ENCODE measurements around the gene KNG1. TPM values are rescaled to one million over a fixed set of nuclear protein-coding genes. Genes with fewer than 3 reads are reported as not detected.

KNG1 gene
- total and polyA plus RNA-seq, 2 donors (not counting 3 experiments of a cell fraction or from before 2014, with no cell fraction given): not detected

GRCh38 chr3:186693843-186694242 lies 23.3 kb upstream of the KNG1 start:
- dilution Hi-C loops (cut with MboI; ENCODE audit: extremely low pct_ligation_motif_present, low sequenced_read_pairs): no loop called here
- Histone ChIP-seq H3K9ac (replicated peaks; ENCODE audit: extremely low read depth, insufficient read depth, low read length) (no peak overlapping the region), H3K79me2 (ENCODE audit: control insufficient read depth, insufficient read depth, low read length) (no peaks in the 10 kb centered on the region), H3K4me3 (replicated peaks in 1 of 3; ENCODE audit: insufficient read depth in 1 of 3, low read depth in 1 of 3, low read length in 3 of 3) (no peak overlapping the region), H3K27ac (ENCODE audit: insufficient read depth, low read depth, low read length) (no peak overlapping the region), H3K36me3 (ENCODE audit: control insufficient read depth in 2 of 2, extremely low read depth in 1 of 2, insufficient read depth in 2 of 2, low read length in 2 of 2) (no peaks in the 10 kb centered on the region), H4K20me1 (replicated peaks; ENCODE audit: control insufficient read depth, extremely low read depth, insufficient read depth, low read length) (no peaks in the 10 kb centered on the region), H3K4me2 (ENCODE audit: insufficient read depth, low read length) (no peak overlapping the region), H3K9me3 (replicated peaks; ENCODE audit: control insufficient read depth, insufficient read depth, low read length) (no peaks in the 10 kb centered on the region), H3K27me3 (ENCODE audit: control insufficient read depth in 2 of 2, insufficient read depth in 2 of 2, low read length in 2 of 2) (no peaks in the 10 kb centered on the region), H3K9me1 (replicated peaks; ENCODE audit: control insufficient read depth, extremely low read depth, insufficient read depth, low read length) (no peaks in the 10 kb centered on the region), H2AFZ (ENCODE audit: low read depth, low read length) (no peak overlapping the region), H3K4me1 (ENCODE audit: control insufficient read depth, extremely low read depth, insufficient read depth, low read length) (no peaks in the 10 kb centered on the region)
- TF ChIP-seq JUN (IDR thresholded peaks at IDR 0.05; ENCODE audit: borderline replicate concordance, insufficient read depth, insufficient read length, low read depth): no peak
- no peak for TF ChIP-seq EZH2 (IDR thresholded peaks at IDR 0.05; ENCODE audit: borderline replicate concordance, low read depth, low read length, severe bottlenecking)
- no peak for TF ChIP-seq CTCF (IDR thresholded peaks at IDR 0.05; ENCODE audit: extremely low read depth in 1 of 2, insufficient read depth in 1 of 2, low read depth in 1 of 2, low read length in 2 of 2)
- TF ChIP-seq MAX (IDR thresholded peaks at IDR 0.05; ENCODE audit: insufficient read depth, insufficient read length): no peak
- POLR2A ChIA-PET: no interaction called here
- intact Hi-C loops (cut with micrococcal nuclease): no loop called here
- CTCF ChIA-PET: no interaction called here
- BruUV-seq (replicated peaks): no TSS peak
- no peak for DNase-seq (ENCODE audit: low read depth, low spot score)
- no peak for FAIRE-seq

GRCh38 chr3:186694288-186695032 lies 22.7 kb upstream of the KNG1 start:
- no peaks in the 10 kb centered on the region for H3K9me1 ChIP-seq (replicated peaks; ENCODE audit: control insufficient read depth, extremely low read depth, insufficient read depth, low read length)
- FAIRE-seq: no peak
- intact Hi-C loops (cut with micrococcal nuclease): no loop called here
- H4K20me1 ChIP-seq (replicated peaks; ENCODE audit: control insufficient read depth, extremely low read depth, insufficient read depth, low read length): no peaks in the 10 kb centered on the region
- BruUV-seq (replicated peaks): no TSS peak
- no peak overlapping the region for H3K27ac ChIP-seq (ENCODE audit: insufficient read depth, low read depth, low read length)
- H3K4me3 ChIP-seq (replicated peaks in 1 of 3; ENCODE audit: insufficient read depth in 1 of 3, low read depth in 1 of 3, low read length in 3 of 3): no peak overlapping the region
- ChIA-PET CTCF (no interaction called here), POLR2A (no interaction called here)
- no peaks in the 10 kb centered on the region for H3K36me3 ChIP-seq (ENCODE audit: control insufficient read depth in 2 of 2, extremely low read depth in 1 of 2, insufficient read depth in 2 of 2, low read length in 2 of 2)
- no peak overlapping the region for H2AFZ ChIP-seq (ENCODE audit: low read depth, low read length)
- no peak overlapping the region for H3K9ac ChIP-seq (replicated peaks; ENCODE audit: extremely low read depth, insufficient read depth, low read length)
- no peaks in the 10 kb centered on the region for H3K9me3 ChIP-seq (replicated peaks; ENCODE audit: control insufficient read depth, insufficient read depth, low read length)
- TF ChIP-seq POLR2AphosphoS5 (IDR thresholded peaks at IDR 0.05; ENCODE audit: insufficient read depth, low read depth, low read length) (no peak), GATA2 (IDR thresholded peaks at IDR 0.05; ENCODE audit: insufficient read depth, insufficient read length, low read depth, low read length) (no peak), FOS (IDR thresholded peaks at IDR 0.05; ENCODE audit: borderline replicate concordance, insufficient read depth, low read length) (no peak), EZH2 (IDR thresholded peaks at IDR 0.05; ENCODE audit: borderline replicate concordance, low read depth, low read length, severe bottlenecking) (no peak), JUN (IDR thresholded peaks at IDR 0.05; ENCODE audit: borderline replicate concordance, insufficient read depth, insufficient read length, low read depth) (no peak), MYC (IDR thresholded peaks at IDR 0.05; ENCODE audit: low read depth, low read length) (no peak), CTCF (IDR thresholded peaks at IDR 0.05; ENCODE audit: extremely low read depth in 1 of 2, insufficient read depth in 1 of 2, low read depth in 1 of 2, low read length in 2 of 2) (no peak), MAX (IDR thresholded peaks at IDR 0.05; ENCODE audit: insufficient read depth, insufficient read length) (no peak)
- H3K4me2 ChIP-seq (ENCODE audit: insufficient read depth, low read length): no peak overlapping the region
- dilution Hi-C loops (cut with MboI; ENCODE audit: extremely low pct_ligation_motif_present, low sequenced_read_pairs): no loop called here
- H3K27me3 ChIP-seq (ENCODE audit: control insufficient read depth in 2 of 2, insufficient read depth in 2 of 2, low read length in 2 of 2): no peaks in the 10 kb centered on the region
- H3K79me2 ChIP-seq (ENCODE audit: control insufficient read depth, insufficient read depth, low read length): no peaks in the 10 kb centered on the region
- DNase-seq (ENCODE audit: low read depth, low spot score): no peak
- H3K4me1 ChIP-seq (ENCODE audit: control insufficient read depth, extremely low read depth, insufficient read depth, low read length): no peaks in the 10 kb centered on the region

All from endothelial cell of umbilical vein (primary cell).